ENCODE data around the gene ZNF275. TPM values are rescaled to one million over a fixed set of nuclear protein-coding genes. Genes with fewer than 3 reads are reported as not detected.

ZNF275 gene
- total and polyA plus RNA-seq, 4 donors: 2.7 to 11.5 (median 6.7) TPM

DNA sequence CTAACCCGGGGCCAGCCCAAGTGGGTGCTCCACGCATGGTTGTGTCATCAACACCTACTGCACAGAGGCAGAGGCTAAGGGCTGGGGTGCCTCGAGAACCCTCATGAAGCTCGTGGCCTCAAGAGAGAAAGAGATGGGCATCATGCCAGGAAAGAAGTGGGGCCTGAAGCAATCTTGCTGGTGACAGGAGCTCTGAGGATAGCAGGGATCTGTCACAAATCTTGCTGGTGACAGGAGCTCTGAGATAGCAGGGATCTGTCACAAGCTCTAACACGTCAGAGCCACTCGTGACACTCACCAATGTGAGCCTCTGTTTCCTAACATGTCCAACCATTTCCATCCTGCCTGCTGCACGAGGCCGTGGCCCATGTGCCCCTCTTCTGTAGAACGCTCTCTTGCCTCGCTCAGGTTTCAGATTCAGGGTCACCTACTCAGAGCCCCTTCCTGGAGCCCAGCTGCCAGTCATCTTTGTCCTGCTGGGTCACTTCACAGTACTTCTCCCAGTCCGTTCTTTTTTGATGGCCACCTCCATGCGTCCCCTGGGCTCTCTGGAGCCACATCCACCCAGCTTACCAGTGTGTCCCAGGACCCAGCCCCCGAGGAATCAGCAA, 46.1 kb downstream of the ZNF275 start:
- TF ChIP-seq, protein P1, sequence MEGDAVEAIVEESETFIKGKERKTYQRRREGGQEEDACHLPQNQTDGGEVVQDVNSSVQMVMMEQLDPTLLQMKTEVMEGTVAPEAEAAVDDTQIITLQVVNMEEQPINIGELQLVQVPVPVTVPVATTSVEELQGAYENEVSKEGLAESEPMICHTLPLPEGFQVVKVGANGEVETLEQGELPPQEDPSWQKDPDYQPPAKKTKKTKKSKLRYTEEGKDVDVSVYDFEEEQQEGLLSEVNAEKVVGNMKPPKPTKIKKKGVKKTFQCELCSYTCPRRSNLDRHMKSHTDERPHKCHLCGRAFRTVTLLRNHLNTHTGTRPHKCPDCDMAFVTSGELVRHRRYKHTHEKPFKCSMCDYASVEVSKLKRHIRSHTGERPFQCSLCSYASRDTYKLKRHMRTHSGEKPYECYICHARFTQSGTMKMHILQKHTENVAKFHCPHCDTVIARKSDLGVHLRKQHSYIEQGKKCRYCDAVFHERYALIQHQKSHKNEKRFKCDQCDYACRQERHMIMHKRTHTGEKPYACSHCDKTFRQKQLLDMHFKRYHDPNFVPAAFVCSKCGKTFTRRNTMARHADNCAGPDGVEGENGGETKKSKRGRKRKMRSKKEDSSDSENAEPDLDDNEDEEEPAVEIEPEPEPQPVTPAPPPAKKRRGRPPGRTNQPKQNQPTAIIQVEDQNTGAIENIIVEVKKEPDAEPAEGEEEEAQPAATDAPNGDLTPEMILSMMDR (IDR thresholded peaks at IDR 0.05; ENCODE audit: control extremely low read depth, extremely low read depth): no peak
- peak; percentile 32 to 51 (median 43) for DNase-seq
- H3K9me3 ChIP-seq (ENCODE audit: control insufficient read depth in 4 of 4, insufficient read depth in 3 of 4, low read length in 3 of 4): peaks cover 0 to 14% (median 4%) of the 10 kb centered on the region in 4 donors
- no peaks in the 10 kb centered on the region for H3K36me3 ChIP-seq (ENCODE audit: control insufficient read depth in 4 of 4, insufficient read depth in 4 of 4, low read length in 4 of 4)
- H3K9ac ChIP-seq (ENCODE audit: insufficient read depth in 1 of 2, low read length in 2 of 2): no peak overlapping the region
- H3K27me3 ChIP-seq (ENCODE audit: control insufficient read depth in 3 of 3, insufficient read depth in 3 of 3, low read length in 2 of 3): no peaks in the 10 kb centered on the region
- no peak overlapping the region for H3K27ac ChIP-seq (ENCODE audit: low read depth in 1 of 2, low read length in 1 of 2)
- 56 to 66% methylated on average over 11 to 13 of the region's 13 CpGs for WGBS, 2 donors
- ATAC-seq (ENCODE audit: insufficient read depth, low FRiP score): no peak
- peaks cover 0 to 16% (median 3%) of the 10 kb centered on the region in 5 donors for H3K4me1 ChIP-seq (ENCODE audit: control insufficient read depth in 5 of 5, insufficient read depth in 5 of 5, low read length in 5 of 5)
- no peak overlapping the region for H3K4me3 ChIP-seq

DNA sequence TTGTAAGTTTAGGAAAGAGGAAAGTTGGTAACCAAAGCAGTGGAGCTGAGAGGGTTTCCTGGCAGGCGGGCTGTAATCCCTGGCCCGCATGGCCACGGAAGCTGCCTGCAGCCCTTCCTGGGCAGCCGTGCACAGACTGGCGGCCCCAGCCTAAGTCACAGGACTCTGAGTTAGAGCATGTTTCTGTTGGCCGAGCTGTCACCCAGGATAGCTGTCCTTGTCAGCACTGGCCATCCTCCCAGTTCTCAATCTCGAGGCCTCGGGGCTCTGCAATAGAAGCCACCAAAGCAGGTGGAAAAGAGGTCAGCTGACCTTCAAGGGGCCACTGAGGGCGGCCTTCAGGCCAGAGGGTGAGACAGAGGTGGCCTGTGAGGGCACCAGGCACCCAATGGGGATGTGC, 46.7 kb downstream of the ZNF275 start:
- DNase-seq: no peak
- WGBS, 2 donors: 71 to 72% methylated on average over 8 to 9 of the region's 9 CpGs
- no peak overlapping the region for H3K27ac ChIP-seq (ENCODE audit: low read depth in 1 of 2, low read length in 1 of 2)

DNA sequence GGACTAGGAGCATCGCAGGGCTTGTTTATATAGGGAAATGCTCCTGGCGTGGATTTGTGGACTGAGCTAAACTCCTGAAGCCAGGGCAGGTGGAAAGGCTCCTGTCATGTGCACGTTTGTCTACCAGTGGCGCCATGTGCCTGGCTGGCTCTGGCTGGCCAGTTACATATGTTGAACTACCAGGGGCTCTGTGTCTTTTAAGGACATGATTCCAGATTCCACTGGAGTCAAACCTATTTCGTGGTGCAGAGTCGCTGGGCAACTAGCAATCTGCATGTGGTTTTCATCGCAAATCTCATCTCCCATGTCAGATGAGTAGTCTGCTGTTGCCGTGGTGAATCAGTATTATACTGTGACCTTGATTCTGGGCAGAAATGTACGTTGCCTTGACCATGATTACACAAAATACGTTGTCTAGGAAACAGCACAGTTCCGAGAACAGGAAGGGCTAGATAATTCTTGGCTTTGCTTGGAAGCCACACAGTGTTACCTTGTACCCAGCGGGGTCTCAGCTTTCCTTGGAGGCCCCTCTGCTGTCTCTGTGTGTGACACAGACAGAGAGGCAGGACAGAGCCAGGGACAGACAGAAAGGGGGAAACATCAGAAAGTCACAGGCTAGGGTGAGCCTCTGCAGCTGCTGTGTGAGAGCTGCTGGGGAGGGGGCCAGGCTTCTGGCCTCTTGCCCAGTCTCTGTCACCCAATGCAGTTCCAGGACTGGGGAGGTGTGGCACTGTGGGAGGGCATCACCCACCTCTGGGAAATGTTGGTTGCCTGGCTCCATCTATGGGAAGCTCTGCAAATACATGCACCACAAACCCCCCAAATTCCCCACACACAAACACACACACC, 48.0 kb downstream of the ZNF275 start:
- Histone ChIP-seq H3K4me3 (no peak overlapping the region), H3K36me3 (ENCODE audit: control insufficient read depth in 4 of 4, insufficient read depth in 4 of 4, low read length in 4 of 4) (no peaks in the 10 kb centered on the region), H3K27ac (ENCODE audit: low read depth in 1 of 2, low read length in 1 of 2) (peak overlapping the region; percentile 5 to 26), H3K27me3 (ENCODE audit: control insufficient read depth in 3 of 3, insufficient read depth in 3 of 3, low read length in 2 of 3) (no peaks in the 10 kb centered on the region), H3K9me3 (ENCODE audit: control insufficient read depth in 4 of 4, insufficient read depth in 3 of 4, low read length in 3 of 4) (peaks cover 0 to 12% (median 2%) of the 10 kb centered on the region in 4 donors), H3K4me1 (ENCODE audit: control insufficient read depth in 5 of 5, insufficient read depth in 5 of 5, low read length in 5 of 5) (peaks cover 0 to 16% (median 3%) of the 10 kb centered on the region in 5 donors), H3K9ac (ENCODE audit: insufficient read depth in 1 of 2, low read length in 2 of 2) (peak overlapping the region; percentile 30 to 59)
- DNase-seq (peak; percentile 92 to 93 (median 93)), ATAC-seq (ENCODE audit: insufficient read depth, low FRiP score) (peak; percentile 51)
- TF ChIP-seq, protein P1 (IDR thresholded peaks at IDR 0.05; ENCODE audit: control extremely low read depth, extremely low read depth): no peak
- WGBS, 2 donors: 46 to 56% methylated on average over 11 to 12 of the region's 12 CpGs

More for the DNA sequence above, 46.7 kb downstream of the ZNF275 start:
- no peaks in the 10 kb centered on the region for H3K27me3 ChIP-seq (ENCODE audit: control insufficient read depth in 3 of 3, insufficient read depth in 3 of 3, low read length in 2 of 3)
- H3K36me3 ChIP-seq (ENCODE audit: control insufficient read depth in 4 of 4, insufficient read depth in 4 of 4, low read length in 4 of 4): no peaks in the 10 kb centered on the region
- TF ChIP-seq, protein P1 (IDR thresholded peaks at IDR 0.05; ENCODE audit: control extremely low read depth, extremely low read depth): no peak
- ATAC-seq (ENCODE audit: insufficient read depth, low FRiP score): no peak
- H3K4me3 ChIP-seq: no peak overlapping the region
- peaks cover 0 to 16% (median 3%) of the 10 kb centered on the region in 5 donors for H3K4me1 ChIP-seq (ENCODE audit: control insufficient read depth in 5 of 5, insufficient read depth in 5 of 5, low read length in 5 of 5)
- H3K9ac ChIP-seq (ENCODE audit: insufficient read depth in 1 of 2, low read length in 2 of 2): no peak overlapping the region
- H3K9me3 ChIP-seq (ENCODE audit: control insufficient read depth in 4 of 4, insufficient read depth in 3 of 4, low read length in 3 of 4): peaks cover 0 to 14% (median 4%) of the 10 kb centered on the region in 4 donors

Data from lung (tissue), 12 donors.